ENCODE results near the gene ANKMY1.

DNA sequence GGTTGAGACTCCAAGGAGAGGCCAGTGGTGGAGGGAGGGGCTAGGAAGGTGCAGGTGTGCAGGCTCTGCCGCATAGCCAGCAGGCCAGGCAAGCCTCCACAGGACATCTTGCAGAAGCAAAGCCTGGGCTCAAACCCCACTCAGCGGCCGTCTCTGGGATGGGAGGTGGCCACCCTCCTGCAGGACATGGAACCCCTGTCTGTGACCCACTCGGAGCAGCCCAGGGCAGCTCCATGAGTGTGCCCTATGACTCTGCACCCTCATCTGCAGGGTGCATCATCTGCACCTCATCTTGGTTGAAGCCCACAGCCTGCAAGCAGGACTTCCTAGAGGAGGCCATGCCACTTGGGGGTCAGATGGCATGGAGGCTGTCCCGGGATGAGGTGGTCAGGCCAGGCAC lies 76.1 kb downstream of the ANKMY1 start:
- TF ChIP-seq, protein P1, sequence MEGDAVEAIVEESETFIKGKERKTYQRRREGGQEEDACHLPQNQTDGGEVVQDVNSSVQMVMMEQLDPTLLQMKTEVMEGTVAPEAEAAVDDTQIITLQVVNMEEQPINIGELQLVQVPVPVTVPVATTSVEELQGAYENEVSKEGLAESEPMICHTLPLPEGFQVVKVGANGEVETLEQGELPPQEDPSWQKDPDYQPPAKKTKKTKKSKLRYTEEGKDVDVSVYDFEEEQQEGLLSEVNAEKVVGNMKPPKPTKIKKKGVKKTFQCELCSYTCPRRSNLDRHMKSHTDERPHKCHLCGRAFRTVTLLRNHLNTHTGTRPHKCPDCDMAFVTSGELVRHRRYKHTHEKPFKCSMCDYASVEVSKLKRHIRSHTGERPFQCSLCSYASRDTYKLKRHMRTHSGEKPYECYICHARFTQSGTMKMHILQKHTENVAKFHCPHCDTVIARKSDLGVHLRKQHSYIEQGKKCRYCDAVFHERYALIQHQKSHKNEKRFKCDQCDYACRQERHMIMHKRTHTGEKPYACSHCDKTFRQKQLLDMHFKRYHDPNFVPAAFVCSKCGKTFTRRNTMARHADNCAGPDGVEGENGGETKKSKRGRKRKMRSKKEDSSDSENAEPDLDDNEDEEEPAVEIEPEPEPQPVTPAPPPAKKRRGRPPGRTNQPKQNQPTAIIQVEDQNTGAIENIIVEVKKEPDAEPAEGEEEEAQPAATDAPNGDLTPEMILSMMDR (conservative IDR thresholded peaks at IDR 0.05; ENCODE audit: low read depth in 2 of 2): no peak
- TF ChIP-seq POLR2AphosphoS5 (IDR thresholded peaks at IDR 0.05; ENCODE audit: low read depth) (no peak), EZH2phosphoT487 (IDR thresholded peaks at IDR 0.05; ENCODE audit: unreplicated experiment) (no peak), EZH2 (IDR thresholded peaks at IDR 0.05; ENCODE audit: low read depth, unreplicated experiment) (no peak)
- TF ChIP-seq, protein P2, sequence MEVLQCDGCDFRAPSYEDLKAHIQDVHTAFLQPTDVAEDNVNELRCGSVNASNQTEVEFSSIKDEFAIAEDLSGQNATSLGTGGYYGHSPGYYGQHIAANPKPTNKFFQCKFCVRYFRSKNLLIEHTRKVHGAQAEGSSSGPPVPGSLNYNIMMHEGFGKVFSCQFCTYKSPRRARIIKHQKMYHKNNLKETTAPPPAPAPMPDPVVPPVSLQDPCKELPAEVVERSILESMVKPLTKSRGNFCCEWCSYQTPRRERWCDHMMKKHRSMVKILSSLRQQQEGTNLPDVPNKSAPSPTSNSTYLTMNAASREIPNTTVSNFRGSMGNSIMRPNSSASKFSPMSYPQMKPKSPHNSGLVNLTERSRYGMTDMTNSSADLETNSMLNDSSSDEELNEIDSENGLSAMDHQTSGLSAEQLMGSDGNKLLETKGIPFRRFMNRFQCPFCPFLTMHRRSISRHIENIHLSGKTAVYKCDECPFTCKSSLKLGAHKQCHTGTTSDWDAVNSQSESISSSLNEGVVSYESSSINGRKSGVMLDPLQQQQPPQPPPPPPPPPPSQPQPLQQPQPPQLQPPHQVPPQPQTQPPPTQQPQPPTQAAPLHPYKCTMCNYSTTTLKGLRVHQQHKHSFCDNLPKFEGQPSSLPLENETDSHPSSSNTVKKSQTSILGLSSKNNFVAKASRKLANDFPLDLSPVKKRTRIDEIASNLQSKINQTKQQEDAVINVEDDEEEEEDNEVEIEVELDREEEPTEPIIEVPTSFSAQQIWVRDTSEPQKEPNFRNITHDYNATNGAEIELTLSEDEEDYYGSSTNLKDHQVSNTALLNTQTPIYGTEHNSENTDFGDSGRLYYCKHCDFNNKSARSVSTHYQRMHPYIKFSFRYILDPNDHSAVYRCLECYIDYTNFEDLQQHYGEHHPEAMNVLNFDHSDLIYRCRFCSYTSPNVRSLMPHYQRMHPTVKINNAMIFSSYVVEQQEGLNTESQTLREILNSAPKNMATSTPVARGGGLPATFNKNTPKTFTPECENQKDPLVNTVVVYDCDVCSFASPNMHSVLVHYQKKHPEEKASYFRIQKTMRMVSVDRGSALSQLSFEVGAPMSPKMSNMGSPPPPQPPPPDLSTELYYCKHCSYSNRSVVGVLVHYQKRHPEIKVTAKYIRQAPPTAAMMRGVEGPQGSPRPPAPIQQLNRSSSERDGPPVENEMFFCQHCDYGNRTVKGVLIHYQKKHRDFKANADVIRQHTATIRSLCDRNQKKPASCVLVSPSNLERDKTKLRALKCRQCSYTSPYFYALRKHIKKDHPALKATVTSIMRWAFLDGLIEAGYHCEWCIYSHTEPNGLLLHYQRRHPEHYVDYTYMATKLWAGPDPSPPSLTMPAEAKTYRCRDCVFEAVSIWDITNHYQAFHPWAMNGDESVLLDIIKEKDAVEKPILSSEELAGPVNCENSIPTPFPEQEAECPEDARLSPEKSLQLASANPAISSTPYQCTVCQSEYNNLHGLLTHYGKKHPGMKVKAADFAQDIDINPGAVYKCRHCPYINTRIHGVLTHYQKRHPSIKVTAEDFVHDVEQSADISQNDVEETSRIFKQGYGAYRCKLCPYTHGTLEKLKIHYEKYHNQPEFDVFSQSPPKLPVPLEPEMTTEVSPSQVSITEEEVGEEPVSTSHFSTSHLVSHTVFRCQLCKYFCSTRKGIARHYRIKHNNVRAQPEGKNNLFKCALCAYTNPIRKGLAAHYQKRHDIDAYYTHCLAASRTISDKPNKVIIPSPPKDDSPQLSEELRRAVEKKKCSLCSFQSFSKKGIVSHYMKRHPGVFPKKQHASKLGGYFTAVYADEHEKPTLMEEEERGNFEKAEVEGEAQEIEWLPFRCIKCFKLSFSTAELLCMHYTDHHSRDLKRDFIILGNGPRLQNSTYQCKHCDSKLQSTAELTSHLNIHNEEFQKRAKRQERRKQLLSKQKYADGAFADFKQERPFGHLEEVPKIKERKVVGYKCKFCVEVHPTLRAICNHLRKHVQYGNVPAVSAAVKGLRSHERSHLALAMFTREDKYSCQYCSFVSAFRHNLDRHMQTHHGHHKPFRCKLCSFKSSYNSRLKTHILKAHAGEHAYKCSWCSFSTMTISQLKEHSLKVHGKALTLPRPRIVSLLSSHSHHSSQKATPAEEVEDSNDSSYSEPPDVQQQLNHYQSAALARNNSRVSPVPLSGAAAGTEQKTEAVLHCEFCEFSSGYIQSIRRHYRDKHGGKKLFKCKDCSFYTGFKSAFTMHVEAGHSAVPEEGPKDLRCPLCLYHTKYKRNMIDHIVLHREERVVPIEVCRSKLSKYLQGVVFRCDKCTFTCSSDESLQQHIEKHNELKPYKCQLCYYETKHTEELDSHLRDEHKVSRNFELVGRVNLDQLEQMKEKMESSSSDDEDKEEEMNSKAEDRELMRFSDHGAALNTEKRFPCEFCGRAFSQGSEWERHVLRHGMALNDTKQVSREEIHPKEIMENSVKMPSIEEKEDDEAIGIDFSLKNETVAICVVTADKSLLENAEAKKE (CRISPR knock-in tag; IDR thresholded peaks at IDR 0.05): no peak
- TF ChIP-seq, protein P3, sequence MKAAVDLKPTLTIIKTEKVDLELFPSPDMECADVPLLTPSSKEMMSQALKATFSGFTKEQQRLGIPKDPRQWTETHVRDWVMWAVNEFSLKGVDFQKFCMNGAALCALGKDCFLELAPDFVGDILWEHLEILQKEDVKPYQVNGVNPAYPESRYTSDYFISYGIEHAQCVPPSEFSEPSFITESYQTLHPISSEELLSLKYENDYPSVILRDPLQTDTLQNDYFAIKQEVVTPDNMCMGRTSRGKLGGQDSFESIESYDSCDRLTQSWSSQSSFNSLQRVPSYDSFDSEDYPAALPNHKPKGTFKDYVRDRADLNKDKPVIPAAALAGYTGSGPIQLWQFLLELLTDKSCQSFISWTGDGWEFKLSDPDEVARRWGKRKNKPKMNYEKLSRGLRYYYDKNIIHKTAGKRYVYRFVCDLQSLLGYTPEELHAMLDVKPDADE (IDR thresholded peaks at IDR 0.05): no peak
